GM19467 (cell line): Measurements from ENCODE around the gene PLXNB3.
"Not testable (repeated sequence)": the region's sequence is repeated elsewhere in the genome, so short reads cannot be mapped to it uniquely, and the experiment has no call there.

Experiments used
- ATAC-seq: cut with Tn5 transposase; IDR thresholded peaks from one replicate; pipeline ENCODE4 v1.9.1; 2021; ENCODE audit warnings: mild to moderate bottlenecking, moderate library complexity; ENCODE audit not compliant: unreplicated experiment

The PLXNB3 gene

DNA sequence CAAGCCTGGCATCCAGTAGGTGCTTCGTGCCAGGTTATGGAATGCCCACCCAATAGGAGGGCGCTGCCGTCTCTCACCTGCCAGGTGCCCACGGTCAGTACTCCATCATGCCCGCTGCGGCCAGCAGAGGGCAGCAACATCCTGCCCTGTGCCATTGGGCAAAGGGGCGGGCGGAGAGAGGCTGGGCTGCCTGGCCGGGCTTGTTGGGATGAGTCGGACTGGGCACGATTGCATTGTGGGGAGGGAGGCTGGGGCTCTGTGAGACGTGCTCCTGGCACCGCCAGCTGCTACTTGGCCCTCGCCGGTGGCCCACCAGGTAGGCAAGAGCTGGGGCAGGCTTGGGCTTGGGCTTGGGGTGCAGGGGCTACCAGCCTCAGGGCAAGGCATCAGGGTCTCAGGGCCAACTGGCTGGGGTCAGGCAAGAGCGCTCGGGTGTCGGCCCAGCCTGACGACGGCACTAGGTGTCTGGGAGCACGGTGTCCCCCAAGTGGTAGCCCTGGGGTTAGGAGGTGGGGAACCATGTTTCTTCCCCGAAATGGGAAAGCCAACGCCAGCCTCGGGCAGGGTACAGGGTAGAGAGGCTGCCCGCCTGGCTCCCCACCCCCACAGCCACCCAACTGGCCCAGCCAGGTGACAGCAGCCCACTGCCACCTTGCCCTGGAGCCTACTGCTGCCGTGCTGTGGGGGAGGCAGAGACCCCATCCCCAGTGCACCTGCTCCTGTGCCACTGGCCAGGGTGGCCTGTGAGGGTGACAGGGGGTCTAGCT is at the start of gene PLXNB3:
TSS of gene PLXNB3 (plus strand) at position 261 of the 767 bp plus-strand sequence. CDS start 1,287 bp downstream, outside the sequence.
- ATAC-seq = peak; percentile 52

DNA sequence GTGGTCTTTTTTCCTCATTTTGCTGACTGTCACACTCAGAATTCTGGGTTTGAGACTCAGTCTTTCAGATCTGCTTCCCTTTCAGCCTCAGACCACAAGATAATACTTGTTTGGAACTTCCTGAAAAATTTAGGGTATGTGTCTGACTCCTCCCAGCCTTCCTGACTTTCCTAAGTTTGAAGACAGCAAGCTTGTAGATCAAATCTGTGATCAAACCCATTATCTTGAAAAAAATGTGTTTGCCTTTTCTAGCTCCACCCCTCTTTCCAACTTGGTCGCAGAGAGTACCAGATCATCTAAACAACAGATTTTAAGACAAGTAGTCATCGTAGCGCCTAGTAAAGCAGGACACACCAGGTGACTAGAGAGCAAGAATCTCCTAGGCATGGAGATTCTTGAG is 49.8 kb upstream of the PLXNB3 start:
- no peak for ATAC-seq

GRCh38 chrX:153717445-153717844 is 46.6 kb upstream of the PLXNB3 start:
- no peak for ATAC-seq

- ATAC-seq = no peak
Measured at GRCh38 chrX:153719238-153719637, 44.8 kb upstream of the PLXNB3 start.

DNA sequence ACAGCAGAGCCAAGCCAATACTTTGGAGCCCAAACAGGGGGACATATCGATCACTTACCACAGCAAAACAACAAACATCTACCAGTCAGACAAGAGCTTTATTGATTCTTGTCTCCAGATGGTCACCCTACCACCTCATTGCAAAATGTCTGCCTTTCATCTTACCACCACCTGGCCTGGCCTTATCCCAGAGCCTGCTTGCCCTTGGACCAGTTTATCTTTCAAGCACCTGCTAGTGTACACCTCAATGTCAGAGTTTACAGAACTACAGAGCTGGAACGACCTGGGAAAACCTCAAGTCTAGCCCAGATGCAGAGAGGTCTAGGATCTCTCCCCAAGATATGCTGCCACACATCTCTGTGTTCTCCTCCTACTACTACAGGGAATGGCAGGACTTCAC is 44.3 kb upstream of the PLXNB3 start:
- no peak for ATAC-seq

GRCh38 chrX:153722704-153723350 is 41.2 kb upstream of the PLXNB3 start:
- ATAC-seq = no peak

GRCh38 chrX:153723351-153724251 is 40.4 kb upstream of the PLXNB3 start:
- ATAC-seq = peak; percentile 19

GRCh38 chrX:153724252-153725038 is 39.6 kb upstream of the PLXNB3 start, which contains the start of the genes ABCD1 and BCAP31:
Gene ABCD1 (plus strand): TSS chrX:153724856. CDS start chrX:153725267, 411 bp downstream.
Gene BCAP31 (minus strand): TSS chrX:153724387. CDS start chrX:153723244, 1,143 bp downstream.
- ATAC-seq = peak; percentile 52

DNA sequence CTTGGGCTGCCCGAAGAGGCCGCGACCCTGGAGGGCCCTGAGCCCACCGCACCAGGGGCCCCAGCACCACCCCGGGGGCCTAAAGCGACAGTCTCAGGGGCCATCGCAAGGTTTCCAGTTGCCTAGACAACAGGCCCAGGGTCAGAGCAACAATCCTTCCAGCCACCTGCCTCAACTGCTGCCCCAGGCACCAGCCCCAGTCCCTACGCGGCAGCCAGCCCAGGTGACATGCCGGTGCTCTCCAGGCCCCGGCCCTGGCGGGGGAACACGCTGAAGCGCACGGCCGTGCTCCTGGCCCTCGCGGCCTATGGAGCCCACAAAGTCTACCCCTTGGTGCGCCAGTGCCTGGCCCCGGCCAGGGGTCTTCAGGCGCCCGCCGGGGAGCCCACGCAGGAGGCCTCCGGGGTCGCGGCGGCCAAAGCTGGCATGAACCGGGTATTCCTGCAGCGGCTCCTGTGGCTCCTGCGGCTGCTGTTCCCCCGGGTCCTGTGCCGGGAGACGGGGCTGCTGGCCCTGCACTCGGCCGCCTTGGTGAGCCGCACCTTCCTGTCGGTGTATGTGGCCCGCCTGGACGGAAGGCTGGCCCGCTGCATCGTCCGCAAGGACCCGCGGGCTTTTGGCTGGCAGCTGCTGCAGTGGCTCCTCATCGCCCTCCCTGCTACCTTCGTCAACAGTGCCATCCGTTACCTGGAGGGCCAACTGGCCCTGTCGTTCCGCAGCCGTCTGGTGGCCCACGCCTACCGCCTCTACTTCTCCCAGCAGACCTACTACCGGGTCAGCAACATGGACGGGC is 38.8 kb upstream of the PLXNB3 start:
- no peak for ATAC-seq

DNA sequence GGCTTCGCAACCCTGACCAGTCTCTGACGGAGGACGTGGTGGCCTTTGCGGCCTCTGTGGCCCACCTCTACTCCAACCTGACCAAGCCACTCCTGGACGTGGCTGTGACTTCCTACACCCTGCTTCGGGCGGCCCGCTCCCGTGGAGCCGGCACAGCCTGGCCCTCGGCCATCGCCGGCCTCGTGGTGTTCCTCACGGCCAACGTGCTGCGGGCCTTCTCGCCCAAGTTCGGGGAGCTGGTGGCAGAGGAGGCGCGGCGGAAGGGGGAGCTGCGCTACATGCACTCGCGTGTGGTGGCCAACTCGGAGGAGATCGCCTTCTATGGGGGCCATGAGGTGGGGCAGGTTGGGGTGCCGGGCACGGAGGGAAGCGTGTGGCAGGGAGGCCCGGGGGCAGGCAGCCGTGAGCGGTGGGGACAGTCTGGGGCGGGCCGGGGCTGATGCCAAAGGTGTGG is 38.2 kb upstream of the PLXNB3 start:
- no peak for ATAC-seq

- no peak for ATAC-seq
Measured at GRCh38 chrX:153726286-153727122, 37.5 kb upstream of the PLXNB3 start.

GRCh38 chrX:153727123-153727931 is 36.7 kb upstream of the PLXNB3 start:
- no peak for ATAC-seq

GRCh38 chrX:153728095-153728494 is 36.0 kb upstream of the PLXNB3 start:
- no peak for ATAC-seq

GRCh38 chrX:153728951-153729631 is 35.0 kb upstream of the PLXNB3 start:
- ATAC-seq = no peak

DNA sequence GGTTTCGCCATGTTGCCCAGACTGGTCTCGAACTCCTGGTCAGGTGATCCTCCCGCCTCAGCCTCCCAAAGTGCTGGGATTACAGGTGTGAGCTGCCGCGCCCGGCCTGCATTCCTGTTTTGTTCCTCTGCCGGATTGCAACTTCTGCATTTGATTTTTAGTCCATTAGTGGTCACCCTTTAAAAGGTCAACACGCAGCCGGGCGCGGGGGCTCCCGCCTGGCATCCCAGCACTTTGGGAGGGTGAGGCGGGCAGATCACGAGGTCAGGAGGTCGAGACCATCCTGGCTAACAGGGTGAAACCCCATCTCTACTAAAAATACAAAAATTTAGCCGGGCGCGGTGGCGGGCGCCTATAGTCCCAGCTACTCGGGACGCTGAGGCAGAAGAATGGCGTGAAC is 33.9 kb upstream of the PLXNB3 start:
- not testable (repeated sequence) for ATAC-seq

- no peak for ATAC-seq
Measured at GRCh38 chrX:153731117-153731844, 32.8 kb upstream of the PLXNB3 start.

DNA sequence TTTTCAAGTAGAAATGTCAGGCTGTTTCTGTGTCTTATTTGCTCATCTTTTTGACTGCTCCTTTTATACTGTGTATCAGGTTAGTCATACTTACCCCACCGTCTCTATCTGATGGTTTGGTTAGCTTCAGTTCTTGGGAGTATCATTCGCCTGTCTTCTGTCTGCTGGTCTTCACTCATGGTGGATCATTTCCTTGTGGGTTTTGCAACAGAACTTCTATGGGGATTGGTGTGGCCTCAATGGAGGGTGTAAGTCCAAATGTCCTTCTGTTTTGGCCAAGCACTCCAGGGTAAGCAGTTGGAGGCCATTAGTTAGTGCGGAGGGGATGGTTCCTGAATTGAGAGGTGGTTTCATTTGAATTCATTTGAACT is 32.2 kb upstream of the PLXNB3 start:
- ATAC-seq = no peak
